Posterior vena cava (tissue), 2 donors: Measurements from ENCODE around the gene FAM50A. TPM values are rescaled to one million over a fixed set of nuclear protein-coding genes. Genes with fewer than 3 reads are reported as not detected.

ENCODE experiments used
- DNase-seq: peaks from one replicate; pipeline ENCODE4 v3.0.0-alpha.2; 2020; ENCODE audit warnings: low spot score
- intact Hi-C, 2 donors: fragments of 100-400 bp; cut with DNase I; formaldehyde crosslinking; loops; one replicate each; pipeline versions ENCODE4 v1.14.1 to v1.14.2; 2022 to 2023
- total RNA-seq, 2 donors: library from RNA; stranded (reverse); fragmentation: NEBNext Ultra II Directional; extraction: Animal tissue kit (Norgen Biotek cat#: 25700); gene quantifications; one replicate each; pipeline ENCODE4 v1.2.1, GENCODE V29; 2021
- donor health status: DM: yes; HTN: yes; CAD: no.
- donor health status: DM: yes; HTN: yes; CAD: no.

The FAM50A gene
- total RNA-seq, 2 donors from 2014 or later: 52.7 to 63.3 TPM

DNA sequence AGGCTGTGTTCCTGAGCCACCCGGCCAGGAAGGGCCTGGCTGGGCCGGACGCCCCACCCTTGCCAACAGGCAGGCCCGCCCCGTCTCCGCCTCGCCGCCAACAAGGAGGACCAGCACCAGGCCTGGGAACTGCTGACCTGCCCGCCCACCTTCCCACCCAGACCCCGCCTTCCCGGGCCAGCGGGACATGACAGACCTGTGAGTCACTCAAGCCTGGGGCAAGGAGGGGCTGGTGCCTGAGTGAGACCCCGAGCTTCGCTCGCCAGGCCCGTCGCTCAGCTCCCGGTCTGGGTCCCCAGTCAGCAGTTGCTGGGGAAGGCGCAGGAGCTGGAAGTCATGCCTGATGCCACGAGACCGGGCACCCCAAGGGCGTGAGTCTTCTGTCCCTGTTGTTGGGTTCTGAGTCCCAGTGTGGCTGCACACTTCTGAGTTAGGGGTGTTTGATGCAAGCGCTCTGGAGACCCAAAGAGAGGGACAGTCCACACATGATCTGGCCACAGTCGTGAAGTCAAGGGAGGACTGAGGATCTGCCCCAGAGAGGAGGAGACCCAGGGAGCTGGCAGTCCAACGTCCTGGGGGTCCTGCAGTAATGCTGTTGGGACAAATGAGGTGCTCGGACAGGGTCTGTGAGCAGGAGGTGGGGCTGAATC, 34.6 kb upstream of the FAM50A start, which contains the start of gene DNASE1L1:
Gene DNASE1L1, minus strand, starts transcription at position 33 of the 650 bp plus-strand sequence. CDS start 3,686 bp downstream, outside the sequence.
- DNase-seq: peak; percentile 94
- intact Hi-C loops: no loop called here

DNA sequence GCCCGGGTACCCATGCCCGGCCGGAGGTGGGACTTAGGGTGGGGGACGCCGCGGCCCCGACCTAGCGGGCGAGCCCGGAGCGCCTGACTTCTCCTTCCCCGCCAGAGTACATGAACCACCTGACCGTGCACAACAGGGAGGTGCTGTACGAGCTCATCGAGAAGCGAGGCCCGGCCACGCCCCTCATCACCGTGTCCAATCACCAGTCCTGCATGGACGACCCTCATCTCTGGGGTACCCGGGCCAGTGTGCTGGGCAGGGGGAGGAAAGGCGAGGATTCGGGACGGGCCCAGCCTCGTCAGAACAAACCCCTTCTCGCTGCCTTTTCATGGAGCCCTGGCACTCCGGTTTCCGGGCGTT, 32.0 kb upstream of the FAM50A start:
- intact Hi-C loops: no loop called here
- DNase-seq: peak; percentile 90

- intact Hi-C loops: no loop called here
- DNase-seq: no peak
Measured at GRCh38 chrX:154412468-154412867, 31.5 kb upstream of the FAM50A start.

DNA sequence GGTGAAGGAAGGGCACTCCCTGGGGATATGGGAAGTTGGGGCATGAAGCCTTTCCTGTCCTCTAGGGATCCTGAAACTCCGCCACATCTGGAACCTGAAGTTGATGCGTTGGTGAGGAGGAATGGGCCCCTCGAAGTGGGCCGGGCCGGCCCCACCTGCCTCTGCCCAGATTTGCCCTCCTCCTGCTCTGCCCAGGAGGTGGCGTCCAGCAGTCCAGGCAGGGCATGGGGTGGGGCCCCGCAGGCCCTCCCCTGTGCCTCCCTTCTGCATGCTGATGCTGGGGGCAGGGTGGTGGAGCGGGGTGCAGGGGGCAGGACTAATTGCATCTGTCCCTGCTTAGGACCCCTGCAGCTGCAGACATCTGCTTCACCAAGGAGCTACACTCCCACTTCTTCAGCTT, 30.8 kb upstream of the FAM50A start:
- intact Hi-C loops: no loop called here
- no peak for DNase-seq

- no peak for DNase-seq
- intact Hi-C loops: no loop called here
Measured at GRCh38 chrX:154417157-154417556, 26.8 kb upstream of the FAM50A start.

GRCh38 chrX:154419189-154419588, 24.8 kb upstream of the FAM50A start:
- intact Hi-C loops: no loop called here
- no peak for DNase-seq

DNA sequence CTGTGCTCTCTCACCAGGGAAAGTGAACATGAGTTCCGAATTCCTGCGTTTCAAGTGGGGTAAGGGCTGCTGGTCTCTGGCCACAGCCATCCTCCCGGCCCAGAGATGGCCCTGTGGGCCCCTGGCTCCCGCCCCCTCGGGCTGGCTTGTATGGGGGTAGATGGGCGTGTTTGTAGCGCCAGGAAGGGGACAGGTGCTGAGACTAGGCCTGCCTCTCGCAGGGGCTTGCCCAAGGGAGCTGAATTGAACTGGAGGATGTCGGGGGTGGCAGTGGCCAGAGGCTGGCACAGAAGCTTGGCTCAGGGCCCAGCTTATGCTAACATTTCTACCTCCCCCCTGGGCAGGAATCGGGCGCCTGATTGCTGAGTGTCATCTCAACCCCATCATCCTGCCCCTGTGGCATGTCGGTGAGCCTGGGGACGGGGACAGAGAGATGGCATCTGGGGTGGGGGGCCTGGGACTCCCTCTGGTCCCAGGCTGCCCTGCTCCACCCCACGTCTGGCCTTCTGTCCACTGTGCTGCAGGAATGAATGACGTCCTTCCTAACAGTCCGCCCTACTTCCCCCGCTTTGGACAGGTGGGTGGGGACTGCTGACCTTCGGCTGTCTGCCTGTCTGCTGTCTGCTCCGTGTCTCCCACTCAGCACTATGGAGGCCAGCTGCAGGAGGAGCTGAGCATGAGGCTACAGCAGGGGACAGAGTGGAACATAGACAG, 24.1 kb upstream of the FAM50A start:
- intact Hi-C loops: no loop called here
- peak; percentile 76 for DNase-seq

DNA sequence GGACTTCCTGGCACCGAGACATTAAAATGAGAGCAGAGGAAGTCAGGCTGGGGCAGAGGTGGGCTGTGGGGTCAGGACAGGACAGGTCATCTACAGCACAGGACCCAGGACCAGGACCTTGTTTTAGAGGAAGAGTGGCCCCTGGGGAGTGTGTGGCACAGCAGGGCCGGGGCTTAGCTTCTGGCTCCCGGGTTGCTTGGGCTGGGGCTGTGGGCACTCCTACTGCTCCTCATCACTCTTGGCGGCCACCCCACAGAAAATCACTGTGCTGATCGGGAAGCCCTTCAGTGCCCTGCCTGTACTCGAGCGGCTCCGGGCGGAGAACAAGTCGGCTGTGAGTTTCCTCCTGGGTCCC, 23.6 kb upstream of the FAM50A start:
- no peak for DNase-seq
- intact Hi-C loops: no loop called here

DNA sequence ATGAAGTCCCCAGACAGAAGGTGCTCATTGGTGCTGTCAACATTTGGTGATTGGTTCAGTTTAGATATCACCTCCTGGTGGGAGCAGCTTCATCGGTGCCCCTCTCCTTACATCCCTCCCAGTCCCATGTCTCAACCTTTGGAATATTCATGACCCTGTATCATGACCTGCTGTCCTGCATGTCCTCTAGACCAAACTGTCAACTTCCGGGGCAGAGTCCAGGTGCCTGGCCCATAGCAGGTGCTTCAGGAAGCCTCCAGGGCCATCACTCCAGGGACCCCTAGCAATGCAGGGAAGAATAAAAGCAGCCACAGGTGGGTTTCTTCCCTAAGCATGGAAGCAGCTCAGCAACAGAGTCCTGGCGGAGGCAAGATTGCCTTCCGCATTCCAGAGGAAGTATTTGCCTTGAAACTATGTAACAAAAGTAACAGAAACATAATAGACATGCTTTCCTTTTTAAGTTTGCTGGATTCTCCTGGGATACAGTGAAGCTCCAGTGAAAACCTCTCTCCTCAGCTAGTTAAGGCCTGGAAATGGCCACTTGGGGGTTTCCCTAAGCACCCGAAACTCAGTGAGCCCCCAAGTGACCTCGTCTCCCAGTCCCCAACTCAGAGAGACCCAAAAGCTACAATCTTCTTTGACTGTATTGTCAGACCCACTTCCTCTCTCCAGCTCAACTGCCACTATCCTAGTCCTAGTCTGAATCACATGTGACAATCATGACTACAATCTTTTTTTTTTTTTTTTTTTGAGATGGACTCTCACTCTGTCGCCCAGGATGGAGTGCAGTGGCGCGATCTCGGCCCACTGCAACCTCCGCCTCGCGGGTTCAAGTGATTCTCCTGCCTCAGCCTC, 16.8 kb upstream of the FAM50A start:
- intact Hi-C loops: loop anchor here in 1 of 2 donors (2.0 kb wide), 1 partner anchor 60 kb away; the partner anchor contains the start of gene UBL4A
- DNase-seq: no peak

DNA sequence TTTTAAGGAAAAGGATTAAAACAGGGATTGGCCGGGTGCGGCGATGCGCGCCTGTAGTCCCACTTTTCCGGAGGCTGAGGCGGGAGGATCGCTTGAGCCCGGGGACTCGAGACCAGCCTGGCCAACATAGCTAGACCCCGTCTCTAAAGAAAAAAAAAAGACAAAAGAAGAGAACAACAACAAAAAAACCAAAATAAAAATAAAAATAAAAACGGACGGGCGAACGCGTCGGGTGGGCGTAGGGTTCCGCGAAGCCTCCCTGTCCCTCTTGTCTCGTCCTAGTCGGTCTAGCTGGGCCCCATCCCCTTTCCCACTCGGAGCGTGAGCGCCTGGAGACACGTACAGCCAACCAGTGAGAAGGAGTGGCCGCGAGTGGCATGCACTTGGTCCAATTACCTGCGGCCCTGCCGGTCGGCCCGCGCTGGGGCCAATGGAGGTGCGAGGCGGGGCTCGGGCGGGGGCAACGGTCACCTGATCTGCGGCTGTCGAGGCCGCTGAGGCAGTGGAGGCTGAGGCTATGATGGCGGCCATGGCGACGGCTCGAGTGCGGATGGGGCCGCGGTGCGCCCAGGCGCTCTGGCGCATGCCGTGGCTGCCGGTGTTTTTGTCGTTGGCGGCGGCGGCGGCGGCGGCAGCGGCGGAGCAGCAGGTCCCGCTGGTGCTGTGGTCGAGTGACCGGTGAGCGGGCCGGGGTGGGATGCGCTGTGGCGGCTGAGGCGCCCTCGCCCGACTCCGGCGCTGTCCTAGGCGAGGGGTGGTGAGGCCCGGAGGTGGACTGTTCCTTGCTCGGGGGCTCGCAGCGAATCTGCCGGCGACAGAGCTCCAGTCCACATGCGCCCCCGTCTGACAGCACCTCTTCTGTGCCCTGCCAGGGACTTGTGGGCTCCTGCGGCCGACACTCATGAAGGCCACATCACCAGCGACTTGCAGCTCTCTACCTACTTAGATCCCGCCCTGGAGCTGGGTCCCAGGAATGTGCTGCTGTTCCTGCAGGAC, 15.5 kb upstream of the FAM50A start, which contains the start of gene ATP6AP1:
Gene ATP6AP1, plus strand, starts transcription at position 502 of the 996 bp plus-strand sequence. Its CDS starts 16 bp downstream, at position 518.
- DNase-seq: peak; percentile 97
- intact Hi-C loops: no loop called here

- intact Hi-C loops: no loop called here
- DNase-seq: no peak
Measured at GRCh38 chrX:154429711-154430110, 14.2 kb upstream of the FAM50A start.

- DNase-seq: no peak
- intact Hi-C loops: no loop called here
Measured at GRCh38 chrX:154430479-154430878, 13.5 kb upstream of the FAM50A start.

- DNase-seq: no peak
- intact Hi-C loops: no loop called here
Measured at GRCh38 chrX:154430916-154431315, 13.0 kb upstream of the FAM50A start.

- DNase-seq: peak; percentile 80
- intact Hi-C loops: no loop called here
Measured at GRCh38 chrX:154431341-154431740, 12.6 kb upstream of the FAM50A start.

DNA sequence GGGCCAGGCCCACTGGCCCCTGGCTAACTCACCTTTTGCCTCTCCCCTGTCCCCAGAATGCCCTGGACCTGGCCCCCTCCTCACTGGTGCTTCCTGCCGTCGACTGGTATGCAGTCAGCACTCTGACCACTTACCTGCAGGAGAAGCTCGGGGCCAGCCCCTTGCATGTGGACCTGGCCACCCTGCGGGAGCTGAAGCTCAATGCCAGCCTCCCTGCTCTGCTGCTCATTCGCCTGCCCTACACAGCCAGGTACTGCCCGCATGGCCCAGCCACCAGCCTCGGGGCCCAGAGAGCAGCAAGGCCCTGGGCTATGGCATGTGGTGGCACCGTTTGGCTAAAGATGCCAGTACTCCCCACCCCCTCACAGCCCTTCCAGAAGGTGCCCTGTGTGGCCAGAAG, 11.7 kb upstream of the FAM50A start:
- DNase-seq: no peak
- intact Hi-C loops: no loop called here

GRCh38 chrX:154433605-154434004, 10.3 kb upstream of the FAM50A start:
- intact Hi-C loops: no loop called here
- DNase-seq: no peak

GRCh38 chrX:154434394-154435168, 9.4 kb upstream of the FAM50A start:
- intact Hi-C loops: no loop called here
- DNase-seq: no peak

- intact Hi-C loops: no loop called here
Measured at GRCh38 chrX:154435171-154435733, 8.7 kb upstream of the FAM50A start.

More at GRCh38 chrX:154435171-154435733, 8.7 kb upstream of the FAM50A start:
- no peak for DNase-seq
